GM15510 (cell line): ENCODE data around the gene LSM3.

ENCODE experiments used
- POLR2A ChIP-seq: IDR thresholded peaks from 3 replicates; pipeline ENCODE4 v1.6.1; 2011; ENCODE audit warnings: borderline replicate concordance; ENCODE audit not compliant: insufficient read length; ENCODE audit errors: extremely low read depth

Gene LSM3

GRCh38 chr3:14194865-14195264, 16.2 kb downstream of the LSM3 start:
- TF ChIP-seq POLR2A: no peak

GRCh38 chr3:14199641-14200040, 21.0 kb downstream of the LSM3 start:
- no peak for TF ChIP-seq POLR2A

GRCh38 chr3:14200276-14200675, 21.7 kb downstream of the LSM3 start:
- TF ChIP-seq POLR2A: no peak

GRCh38 chr3:14200841-14201240, 22.2 kb downstream of the LSM3 start:
- TF ChIP-seq POLR2A: no peak

GRCh38 chr3:14201940-14202684, 23.5 kb downstream of the LSM3 start:
- TF ChIP-seq POLR2A: no peak

- TF ChIP-seq POLR2A: no peak
Measured at GRCh38 chr3:14202874-14203520, 24.4 kb downstream of the LSM3 start.

- no peak for TF ChIP-seq POLR2A
Measured at GRCh38 chr3:14203521-14204079, 25.0 kb downstream of the LSM3 start.

- TF ChIP-seq POLR2A: no peak
Measured at GRCh38 chr3:14204515-14205284, 26.1 kb downstream of the LSM3 start.

- TF ChIP-seq POLR2A: no peak
Measured at GRCh38 chr3:14206548-14207177, 28.0 kb downstream of the LSM3 start.

GRCh38 chr3:14208168-14208567, 29.6 kb downstream of the LSM3 start:
- no peak for TF ChIP-seq POLR2A

GRCh38 chr3:14208977-14209394, 30.4 kb downstream of the LSM3 start:
- no peak for TF ChIP-seq POLR2A

GRCh38 chr3:14209581-14210289, 31.1 kb downstream of the LSM3 start:
- TF ChIP-seq POLR2A: no peak

- TF ChIP-seq POLR2A: no peak
Measured at GRCh38 chr3:14210290-14210688, 31.7 kb downstream of the LSM3 start.
